Glutamatergic neuron (in vitro differentiated cells): ENCODE measurements around the gene AREL1. TPM values are rescaled to one million over a fixed set of nuclear protein-coding genes. Genes with fewer than 3 reads are reported as not detected.

Experiments
- DNase-seq: peaks from one replicate; pipeline ENCODE4 v3.0.0; 2022
- H3K27ac Mint-ChIP-seq: one replicate; pipeline ENCODE4 v1.8.0; 2020; ENCODE audit warnings: mild to moderate bottlenecking, mixed read lengths, inconsistent platforms; ENCODE audit not compliant: unreplicated experiment
- H3K27me3 Mint-ChIP-seq: one replicate; pipeline ENCODE4 v1.8.0; 2020; ENCODE audit warnings: mild to moderate bottlenecking, moderate library complexity, mixed read lengths, inconsistent platforms; ENCODE audit not compliant: unreplicated experiment
- H3K36me3 Mint-ChIP-seq: one replicate; pipeline ENCODE4 v1.8.0; 2020; ENCODE audit warnings: mild to moderate bottlenecking, mixed read lengths, inconsistent platforms; ENCODE audit not compliant: unreplicated experiment
- H3K4me1 Mint-ChIP-seq: one replicate; pipeline ENCODE4 v1.8.0; 2020; ENCODE audit warnings: mild to moderate bottlenecking, low read depth, mixed read lengths, inconsistent platforms; ENCODE audit not compliant: unreplicated experiment
- H3K4me3 Mint-ChIP-seq: one replicate; pipeline ENCODE4 v1.8.0; 2020; ENCODE audit warnings: mild to moderate bottlenecking, mixed read lengths, inconsistent platforms; ENCODE audit not compliant: unreplicated experiment
- H3K9me3 Mint-ChIP-seq: one replicate; pipeline ENCODE4 v1.8.0; 2020; ENCODE audit warnings: mild to moderate bottlenecking, moderate library complexity, mixed read lengths, inconsistent platforms; ENCODE audit not compliant: unreplicated experiment
- CTCF ChIP-seq: fragments of 200-600 bp; sonication (generic); IDR thresholded peaks from one replicate; pipeline ENCODE4 v1.5.0; 2021; ENCODE audit not compliant: partially characterized antibody, unreplicated experiment
- total RNA-seq: library from RNA; stranded (reverse); fragmentation: NEBNext Ultra II Directional; extraction: Animal tissue kit (Norgen Biotek cat#: 25700); gene quantifications from one replicate; pipeline ENCODE4 v1.2.1, GENCODE V29; 2021; ENCODE audit not compliant: unreplicated experiment

Gene AREL1
- total RNA-seq, 1 donor from 2014 or later: 69.7 TPM

- no peak for DNase-seq
- Mint-ChIP-seq H3K27ac (no peak overlapping the region), H3K4me1 (no peaks in the 10 kb centered on the region), H3K9me3 (no peaks in the 10 kb centered on the region), H3K4me3 (no peak overlapping the region), H3K27me3 (no peaks in the 10 kb centered on the region), H3K36me3 (no peaks in the 10 kb centered on the region)
- TF ChIP-seq CTCF: no peak
These were observed 19.7 kb downstream of the AREL1 start for GRCh38 chr14:74693191-74693590.

GRCh38 chr14:74691456-74691855 is 21.4 kb downstream of the AREL1 start:
- Mint-ChIP-seq H3K27me3 (no peaks in the 10 kb centered on the region), H3K4me3 (no peak overlapping the region), H3K27ac (no peak overlapping the region), H3K9me3 (no peaks in the 10 kb centered on the region), H3K4me1 (no peaks in the 10 kb centered on the region), H3K36me3 (no peaks in the 10 kb centered on the region)
- DNase-seq: no peak
- TF ChIP-seq CTCF: no peak

- Mint-ChIP-seq H3K4me1 (no peaks in the 10 kb centered on the region), H3K4me3 (no peak overlapping the region), H3K27ac (no peak overlapping the region), H3K9me3 (peaks cover 2% of the 10 kb centered on the region), H3K36me3 (no peaks in the 10 kb centered on the region), H3K27me3 (no peaks in the 10 kb centered on the region)
- no peak for TF ChIP-seq CTCF
- no peak for DNase-seq
These were observed 26.8 kb downstream of the AREL1 start for GRCh38 chr14:74685921-74686678.

GRCh38 chr14:74685056-74685455 is 27.8 kb downstream of the AREL1 start:
- no peak for DNase-seq
- H3K27ac Mint-ChIP-seq: no peak overlapping the region
- H3K9me3 Mint-ChIP-seq: peaks cover 2% of the 10 kb centered on the region
- TF ChIP-seq CTCF: no peak
- H3K4me3 Mint-ChIP-seq: no peak overlapping the region
- H3K4me1 Mint-ChIP-seq: no peaks in the 10 kb centered on the region
- H3K36me3 Mint-ChIP-seq: no peaks in the 10 kb centered on the region
- no peaks in the 10 kb centered on the region for H3K27me3 Mint-ChIP-seq

GRCh38 chr14:74684434-74684833 is 28.4 kb downstream of the AREL1 start:
- H3K27ac Mint-ChIP-seq: no peak overlapping the region
- DNase-seq: no peak
- peaks cover 2% of the 10 kb centered on the region for H3K9me3 Mint-ChIP-seq
- no peaks in the 10 kb centered on the region for H3K4me1 Mint-ChIP-seq
- no peak for TF ChIP-seq CTCF
- no peak overlapping the region for H3K4me3 Mint-ChIP-seq
- no peaks in the 10 kb centered on the region for H3K36me3 Mint-ChIP-seq
- no peaks in the 10 kb centered on the region for H3K27me3 Mint-ChIP-seq
